ENCODE results near the gene SCYGR2. TPM values are rescaled to one million over a fixed set of nuclear protein-coding genes. Genes with fewer than 3 reads are reported as not detected.

The SCYGR2 gene
- total and polyA plus RNA-seq, 2 of the 8 experiments (the other 6 are each of a cell fraction or from before 2014, with no cell fraction given) = not detected

- Histone ChIP-seq H3K23me2 (ENCODE audit: low read depth, low read length) (no peaks in the 10 kb centered on the region; the same call in 1 of the 2 replicates), H2AFZ (ENCODE audit: low read length) (no peak overlapping the region), H3K14ac (ENCODE audit: insufficient read length) (no peak overlapping the region), H2BK5ac (ENCODE audit: low read depth, low read length) (no peak overlapping the region), H3K79me1 (ENCODE audit: low read depth, low read length) (no peaks in the 10 kb centered on the region; the same call in 1 of the 2 replicates), H4K91ac (replicated peaks; ENCODE audit: insufficient read length, low read length) (no peak overlapping the region), H4K20me1 (replicated peaks in 1 of 2; ENCODE audit: control insufficient read depth in 1 of 2, insufficient read depth in 2 of 2, low read length in 2 of 2) (no peaks in the 10 kb centered on the region), H3K56ac (replicated peaks; ENCODE audit: insufficient read length, low read depth, low read length) (no peak overlapping the region), H3K9ac (replicated peaks in 1 of 4; ENCODE audit: extremely low read depth in 1 of 4, low read depth in 3 of 4, low read length in 3 of 4) (no peak overlapping the region), H2BK12ac (ENCODE audit: low read depth, low read length) (no peak overlapping the region), H3K4me2 (ENCODE audit: insufficient read depth in 1 of 2, low read depth in 2 of 2, low read length in 2 of 2) (no peak overlapping the region), H3K27me3 (replicated peaks in 1 of 4; ENCODE audit: control insufficient read depth in 3 of 4, extremely low read depth in 1 of 4, insufficient read depth in 3 of 4, low read length in 3 of 4) (no peaks in the 10 kb centered on the region), H3K18ac (ENCODE audit: extremely low read depth, low read length) (no peak overlapping the region), H3K79me2 (ENCODE audit: control insufficient read depth in 1 of 2, insufficient read depth in 2 of 2, low read length in 2 of 2) (no peaks in the 10 kb centered on the region), H2AK5ac (ENCODE audit: low read depth, low read length) (no peak overlapping the region), H3K27ac (ENCODE audit: low read depth, low read length) (no peak overlapping the region), H3K4me1 (replicated peaks in 1 of 4; ENCODE audit: control insufficient read depth in 3 of 4, insufficient read depth in 4 of 4, low read length in 3 of 4) (no peaks in the 10 kb centered on the region), H4K8ac (ENCODE audit: extremely low read depth, insufficient read depth, low read length) (no peak overlapping the region), H2BK15ac (ENCODE audit: low read length) (no peak overlapping the region), H3K4me3 (ENCODE audit: extremely low read depth in 1 of 4, insufficient read depth in 2 of 4, low read depth in 3 of 4, low read length in 4 of 4) (no peak overlapping the region), H2BK120ac (replicated peaks; ENCODE audit: low read depth, low read length) (no peak overlapping the region), H3K23ac (ENCODE audit: insufficient read length) (no peak overlapping the region), H3K9me3 (ENCODE audit: insufficient read depth in 2 of 2, low read depth in 1 of 2, low read length in 1 of 2) (no peaks in the 10 kb centered on the region), H2BK20ac (ENCODE audit: low read length) (no peak overlapping the region), H3K4ac (replicated peaks; ENCODE audit: insufficient read length, low read depth, low read length) (no peak overlapping the region), H3K36me3 (ENCODE audit: control insufficient read depth in 2 of 4, insufficient read depth in 4 of 4, low read length in 3 of 4) (no peaks in the 10 kb centered on the region), H4K5ac (ENCODE audit: insufficient read length, low read depth, low read length) (no peak overlapping the region)
- 95% methylated on average over 10 of the region's 10 CpGs; no CpG with 5 or more reads in 1 of the 2 experiments for WGBS, 2 experiments (ENCODE audit: extremely low coverage in 1 of 2, insufficient coverage in 1 of 2, insufficient read length in 1 of 2, insufficient replicate concordance in 2 of 2, low coverage in 1 of 2, low lambda C conversion rate in 2 of 2, missing lambda C conversion rate in 1 of 2)
- DNase-seq (ENCODE audit: low read depth in 1 of 2, low spot score in 2 of 2) (no peak), FAIRE-seq (no peak)
- POLR2A ChIA-PET (ENCODE audit: partially characterized antibody) = no interaction called here
- TF ChIP-seq TAF7 (optimal IDR thresholded peaks at IDR 0.05; ENCODE audit: borderline replicate concordance, low read depth, low read length) (no peak), SIRT6 (IDR thresholded peaks at IDR 0.05; ENCODE audit: low read length) (no peak), RBBP5 (IDR thresholded peaks at IDR 0.05; ENCODE audit: borderline replicate concordance, low read depth, low read length) (no peak), ATF3 (IDR thresholded peaks at IDR 0.05; ENCODE audit: insufficient read depth, low read depth, low read length) (no peak), SP4 (IDR thresholded peaks at IDR 0.05; ENCODE audit: low read length) (no peak), KDM1A (IDR thresholded peaks at IDR 0.05; ENCODE audit: borderline replicate concordance, low read length) (no peak), EP300 (IDR thresholded peaks at IDR 0.05; ENCODE audit: borderline replicate concordance in 1 of 2, low read depth in 2 of 2, low read length in 2 of 2) (no peak), CTBP2 (IDR thresholded peaks at IDR 0.05; ENCODE audit: borderline replicate concordance, insufficient read depth, insufficient read length, low read length) (no peak), JUN (IDR thresholded peaks at IDR 0.05; ENCODE audit: low read depth, low read length) (no peak), POLR2A (IDR thresholded peaks at IDR 0.05; ENCODE audit: control extremely low read depth in 1 of 2, low read depth in 2 of 2, low read length in 2 of 2) (no peak)
- CTCF ChIA-PET (ENCODE audit: partially characterized antibody) = interaction anchor here (0.6 to 1.0 kb wide), 2 partner anchors 10 to 144 kb away, joined by 3 to 4 read pairs; no protein-coding TSS in a partner anchor
Observed at GRCh38 chr2:227626580-227627151, 28.0 kb downstream of the SCYGR2 start.
